HuH-7 (cell line): ENCODE data around the gene TMEM139.
"Not testable (repeated sequence)": the region's sequence is repeated elsewhere in the genome, so short reads cannot be mapped to it uniquely, and the experiment has no call there.

Experiments
- DNase-seq: peaks from one replicate; pipeline ENCODE4 v3.0.0; 2011; ENCODE audit warnings: low spot score

TMEM139 gene

DNA sequence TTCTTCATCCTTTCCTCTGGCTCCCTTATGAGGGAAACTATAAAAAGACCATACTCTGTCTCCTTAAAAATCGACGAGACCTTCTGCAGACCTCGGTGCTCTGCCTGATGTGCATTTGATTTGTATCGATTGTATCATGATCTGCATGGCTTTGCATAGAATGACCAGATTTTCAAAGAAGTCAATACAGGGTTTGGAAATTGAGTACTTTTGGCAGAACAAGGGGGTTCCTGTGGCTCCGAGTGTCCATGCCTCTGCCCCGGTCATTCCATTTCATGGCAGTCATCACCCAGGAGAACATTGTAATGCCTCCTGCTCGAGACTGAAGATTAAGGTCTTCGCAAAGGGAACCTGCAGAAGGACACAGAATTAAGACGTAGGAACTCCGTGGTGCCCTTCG is 4.1 kb downstream of the TMEM139 start:
- DNase-seq: no peak

DNA sequence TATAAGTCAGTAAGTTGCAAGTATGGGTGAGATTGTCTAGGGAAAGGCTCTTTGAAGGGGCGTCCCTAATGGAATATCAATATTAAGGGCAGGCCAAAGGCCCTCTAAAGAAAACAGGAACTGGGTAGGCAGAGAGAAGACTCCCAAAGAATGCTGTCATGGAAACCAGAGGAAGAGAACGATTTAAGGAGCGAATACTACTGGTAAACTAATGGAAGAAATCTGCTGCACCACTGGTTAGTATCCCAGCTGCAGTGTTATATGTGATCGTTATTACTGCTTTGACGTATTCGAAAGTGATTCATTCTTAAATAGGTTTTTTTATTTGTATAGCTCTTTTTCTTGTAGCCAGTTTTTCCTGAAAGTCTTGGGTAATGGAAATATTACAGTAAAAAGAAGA is 4.7 kb downstream of the TMEM139 start:
- DNase-seq: no peak

DNA sequence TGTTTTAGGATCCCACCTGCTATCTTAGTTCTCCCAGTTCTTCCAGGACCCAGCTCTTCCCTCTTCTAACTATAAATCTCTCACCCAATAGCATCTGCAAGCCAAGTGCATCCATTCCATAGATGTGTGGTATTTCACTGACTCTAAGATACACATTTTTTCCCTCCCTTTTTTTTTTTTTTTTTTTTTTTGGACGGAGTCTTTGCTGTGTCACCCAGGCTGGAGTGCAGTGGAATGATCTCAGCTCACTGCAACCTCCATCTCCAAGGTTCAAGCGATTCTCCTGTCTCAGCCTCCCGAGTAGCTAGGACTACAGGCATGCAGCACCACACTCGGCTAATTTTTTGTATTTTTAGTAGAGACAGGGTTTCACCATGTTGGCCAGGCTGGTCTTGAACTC is 5.1 kb downstream of the TMEM139 start:
- DNase-seq: not testable (repeated sequence)

DNA sequence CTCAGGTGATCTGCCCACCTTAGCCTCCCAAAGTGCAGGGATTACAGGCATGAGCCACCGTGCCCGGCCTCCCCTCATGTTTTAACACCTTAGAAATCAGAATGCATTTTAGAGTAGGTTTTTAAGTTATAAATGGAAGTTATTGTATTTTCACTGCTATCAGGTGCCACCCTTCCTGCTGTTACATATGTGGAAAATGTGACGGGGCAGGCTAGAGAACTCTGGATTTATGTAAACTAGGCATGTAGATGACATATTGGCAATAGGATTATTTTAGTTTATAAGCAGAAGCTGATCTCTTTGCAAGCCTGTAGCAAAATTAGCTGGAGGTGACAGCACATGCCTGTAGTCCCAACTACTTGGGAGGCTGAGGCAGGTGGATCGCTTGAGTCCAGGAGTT is 5.5 kb downstream of the TMEM139 start:
- no peak for DNase-seq

DNA sequence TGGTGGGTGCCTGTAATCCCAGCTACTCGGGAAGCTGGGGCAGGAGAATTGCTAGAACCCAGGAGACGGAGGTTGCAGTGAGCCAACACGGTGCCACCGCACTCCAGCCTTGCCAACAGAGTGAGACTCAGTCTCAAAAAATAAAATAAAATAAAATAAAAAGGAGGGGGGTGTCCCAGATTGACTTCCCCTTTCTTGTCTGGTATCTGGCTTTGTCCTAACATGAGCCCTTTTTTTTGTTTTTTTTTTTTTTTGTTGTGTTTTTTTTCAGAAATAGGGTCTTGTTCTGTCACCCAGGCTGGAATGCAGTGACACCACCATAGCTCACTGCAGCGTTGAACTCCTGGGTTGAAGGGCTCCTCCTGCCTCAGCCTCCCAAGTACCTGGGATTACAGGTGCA is 8.1 kb downstream of the TMEM139 start:
- DNase-seq: no peak

DNA sequence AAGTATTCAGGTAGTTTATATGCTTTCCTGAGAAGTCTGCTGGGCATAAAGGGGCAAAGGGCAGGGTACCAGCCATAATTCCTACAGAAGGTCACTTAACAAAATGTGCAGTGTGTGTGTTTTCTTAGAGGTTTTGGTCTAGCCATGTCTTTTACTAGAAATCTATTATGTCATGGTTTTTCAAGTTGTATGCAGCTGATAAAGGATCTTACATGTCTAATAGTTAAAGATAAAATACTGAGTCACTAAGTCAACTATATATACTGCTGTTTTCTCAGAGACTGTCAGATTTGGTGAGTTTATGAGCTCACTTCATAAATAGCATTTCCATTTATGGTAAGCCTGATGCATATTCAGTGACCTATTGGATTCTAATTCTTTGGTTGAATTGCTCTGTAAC is 11.1 kb downstream of the TMEM139 start:
- DNase-seq: no peak

DNA sequence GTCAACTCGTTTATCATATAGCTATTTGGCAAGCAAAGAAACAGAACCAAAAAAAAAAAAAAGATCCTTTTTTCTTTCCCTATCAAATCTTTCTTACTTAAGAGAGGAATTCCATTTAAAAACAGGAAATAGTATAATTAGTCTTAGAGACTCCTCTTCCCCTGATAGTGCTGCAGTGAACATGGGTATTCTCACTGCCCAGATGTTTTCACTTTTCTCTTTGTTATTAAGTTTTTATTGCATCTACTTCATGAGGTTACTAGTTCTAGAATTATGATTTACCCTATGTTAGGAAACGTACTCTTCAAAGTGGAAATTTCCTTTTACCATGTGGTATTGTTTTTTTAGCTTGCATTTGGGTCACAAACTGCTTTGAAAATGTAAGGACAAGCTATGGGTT is 11.9 kb downstream of the TMEM139 start:
- no peak for DNase-seq

DNA sequence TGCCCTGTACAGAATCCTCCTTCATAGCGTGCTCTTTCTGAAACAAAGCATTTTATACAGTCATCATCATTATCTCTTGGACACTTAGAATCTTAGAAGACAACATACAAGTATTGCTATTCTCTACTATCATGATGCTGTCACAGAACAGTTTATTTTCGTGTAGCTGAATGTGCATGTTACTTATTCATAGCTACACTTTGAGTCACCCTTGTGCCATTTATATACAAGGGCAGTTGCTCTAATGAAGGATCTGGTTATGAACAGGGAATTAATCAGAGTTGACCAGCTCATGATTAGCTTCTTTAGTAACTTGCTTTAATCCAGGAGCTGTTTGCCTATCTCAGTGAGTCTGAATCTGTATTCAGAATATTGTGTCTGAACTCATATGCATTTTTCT is 14.6 kb downstream of the TMEM139 start:
- no peak for DNase-seq

DNA sequence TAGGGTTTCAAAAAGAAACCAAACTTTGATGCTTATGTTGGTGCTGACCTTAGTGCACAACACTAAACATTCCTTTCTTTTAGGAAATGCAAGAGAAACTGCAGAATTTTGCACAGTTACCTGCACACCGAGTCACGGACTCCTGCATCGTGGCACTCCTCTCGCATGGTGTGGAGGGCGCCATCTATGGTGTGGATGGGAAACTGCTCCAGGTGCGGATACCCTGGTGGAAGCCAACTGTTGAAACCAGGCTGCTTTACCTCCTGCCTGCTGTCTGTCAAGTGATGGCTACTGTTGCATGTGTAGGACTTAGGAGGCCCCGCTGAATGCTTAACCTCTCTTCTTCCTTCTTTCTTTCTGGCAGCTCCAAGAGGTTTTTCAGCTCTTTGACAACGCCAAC is 15.1 kb downstream of the TMEM139 start:
- peak; percentile 75 for DNase-seq

DNA sequence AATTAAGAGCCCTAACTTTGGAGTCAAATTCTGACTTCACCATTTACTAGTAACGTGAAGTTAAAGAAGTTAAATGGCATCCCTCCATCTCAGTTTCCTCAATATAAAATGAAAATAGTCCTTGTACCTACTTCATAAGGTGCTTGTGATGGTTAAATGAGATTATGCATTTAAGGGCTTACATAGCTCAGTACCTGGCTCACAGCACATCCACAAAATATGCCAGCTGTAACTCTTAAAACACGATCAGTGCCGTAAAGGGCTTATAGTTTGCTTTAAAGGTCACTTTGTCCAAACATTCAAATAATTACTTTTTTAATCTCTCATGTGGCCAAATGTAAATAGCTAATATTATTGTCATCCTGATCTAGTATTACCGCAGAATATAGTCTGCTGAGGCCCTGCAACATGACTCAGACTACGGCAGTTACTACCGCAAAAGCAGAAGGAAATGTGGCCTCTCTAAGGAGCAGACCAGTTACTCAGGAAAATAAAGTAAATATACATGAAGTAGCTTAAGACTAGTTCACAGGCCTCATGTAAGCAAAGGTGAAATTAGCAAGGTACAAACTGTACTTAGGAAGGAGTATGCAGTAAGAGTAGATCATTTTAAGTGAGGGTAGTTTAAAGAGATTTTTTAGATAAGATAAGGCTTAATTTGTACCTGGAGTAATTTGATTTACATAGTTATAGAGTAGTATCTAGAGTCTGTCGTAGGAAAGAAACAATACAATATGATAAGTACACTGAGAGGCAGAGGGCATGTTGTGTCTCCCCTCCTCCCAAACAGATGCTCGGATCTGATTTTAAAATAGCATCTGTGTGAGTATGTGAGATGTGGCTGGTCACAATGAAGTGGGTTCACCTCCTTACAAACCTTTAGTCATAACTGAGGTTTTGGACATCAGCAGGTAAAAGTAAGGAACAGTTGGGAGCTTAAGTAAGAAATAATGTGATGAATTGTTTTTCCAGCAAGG is 16.5 kb downstream of the TMEM139 start:
- DNase-seq: no peak

DNA sequence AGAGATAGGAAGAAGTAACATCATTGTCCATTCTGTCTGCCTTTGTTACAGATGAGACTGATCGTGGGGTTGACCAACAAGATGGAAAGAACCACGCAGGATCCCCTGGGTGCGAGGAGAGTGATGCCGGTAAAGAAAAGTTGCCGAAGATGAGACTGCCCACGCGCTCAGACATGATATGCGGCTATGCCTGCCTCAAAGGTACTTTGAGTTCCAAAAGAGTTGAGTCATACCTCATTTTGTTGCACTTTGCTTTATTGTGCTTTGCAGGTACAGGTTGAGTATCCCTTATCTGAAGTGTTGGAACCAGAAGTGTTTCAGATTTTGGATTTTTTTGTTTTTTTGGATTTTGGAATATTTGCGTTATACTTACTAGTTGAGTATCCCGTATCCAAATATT is 19.0 kb downstream of the TMEM139 start:
- DNase-seq: no peak

DNA sequence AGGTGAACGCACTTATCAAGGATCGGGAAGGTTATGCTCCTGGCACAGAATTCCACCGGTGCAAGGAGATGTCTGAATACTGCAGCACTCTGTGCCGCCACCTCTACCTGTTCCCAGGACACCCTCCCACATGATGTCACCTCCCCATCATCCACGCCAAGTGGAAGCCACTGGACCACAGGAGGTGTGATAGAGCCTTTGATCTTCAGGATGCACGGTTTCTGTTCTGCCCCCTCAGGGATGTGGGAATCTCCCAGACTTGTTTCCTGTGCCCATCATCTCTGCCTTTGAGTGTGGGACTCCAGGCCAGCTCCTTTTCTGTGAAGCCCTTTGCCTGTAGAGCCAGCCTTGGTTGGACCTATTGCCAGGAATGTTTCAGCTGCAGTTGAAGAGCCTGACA is 20.2 kb downstream of the TMEM139 start:
- no peak for DNase-seq

DNA sequence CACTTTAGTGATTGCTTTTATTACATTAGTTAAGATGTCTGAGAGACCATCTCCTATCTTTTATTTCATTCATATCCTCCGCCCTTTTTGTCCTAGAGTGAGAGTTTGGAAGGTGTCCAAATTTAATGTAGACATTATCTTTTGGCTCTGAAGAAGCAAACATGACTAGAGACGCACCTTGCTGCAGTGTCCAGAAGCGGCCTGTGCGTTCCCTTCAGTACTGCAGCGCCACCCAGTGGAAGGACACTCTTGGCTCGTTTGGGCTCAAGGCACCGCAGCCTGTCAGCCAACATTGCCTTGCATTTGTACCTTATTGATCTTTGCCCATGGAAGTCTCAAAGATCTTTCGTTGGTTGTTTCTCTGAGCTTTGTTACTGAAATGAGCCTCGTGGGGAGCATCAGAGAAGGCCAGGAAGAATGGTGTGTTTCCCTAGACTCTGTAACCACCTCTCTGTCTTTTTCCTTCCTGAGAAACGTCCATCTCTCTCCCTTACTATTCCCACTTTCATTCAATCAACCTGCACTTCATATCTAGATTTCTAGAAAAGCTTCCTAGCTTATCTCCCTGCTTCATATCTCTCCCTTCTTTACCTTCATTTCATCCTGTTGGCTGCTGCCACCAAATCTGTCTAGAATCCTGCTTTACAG is 20.8 kb downstream of the TMEM139 start:
- peak; percentile 68 for DNase-seq

DNA sequence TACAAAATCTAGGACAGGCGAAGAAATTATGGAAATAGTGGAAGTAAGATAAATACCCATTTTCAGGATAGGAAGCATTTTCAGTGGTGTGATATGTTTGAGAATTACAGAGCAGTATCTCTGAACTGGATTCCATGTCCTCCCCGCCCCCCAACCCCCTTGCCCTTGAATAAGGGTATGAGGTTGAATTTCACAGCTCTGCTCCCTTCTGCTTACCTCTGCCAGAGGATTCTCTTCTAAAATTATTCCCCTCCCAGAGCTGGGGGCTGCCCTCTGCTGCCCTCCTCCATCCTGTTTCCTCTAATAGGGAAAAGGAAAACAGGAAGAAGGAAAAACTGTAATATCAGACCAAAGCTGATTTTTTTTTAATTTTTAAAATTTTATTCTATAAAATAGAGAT is 23.9 kb downstream of the TMEM139 start:
- DNase-seq: no peak

DNA sequence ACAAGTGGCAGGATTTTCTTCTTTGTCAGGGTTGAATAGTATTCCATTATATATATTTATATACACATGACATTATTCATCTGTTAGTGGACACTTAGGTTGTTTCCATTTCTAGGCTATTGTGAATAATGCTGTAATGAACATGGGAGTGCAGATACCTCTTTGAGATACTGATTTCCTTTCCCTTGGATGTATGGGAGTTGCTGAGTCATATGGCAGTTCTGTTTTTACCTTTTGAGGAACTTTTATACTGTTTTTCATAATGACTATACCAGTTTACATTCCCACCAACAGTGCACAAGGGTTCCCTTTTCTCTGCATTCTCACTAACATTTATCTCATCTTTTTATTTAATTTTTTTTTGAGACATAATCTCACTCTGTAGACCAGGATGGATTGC is 29.4 kb downstream of the TMEM139 start:
- DNase-seq: no peak

DNA sequence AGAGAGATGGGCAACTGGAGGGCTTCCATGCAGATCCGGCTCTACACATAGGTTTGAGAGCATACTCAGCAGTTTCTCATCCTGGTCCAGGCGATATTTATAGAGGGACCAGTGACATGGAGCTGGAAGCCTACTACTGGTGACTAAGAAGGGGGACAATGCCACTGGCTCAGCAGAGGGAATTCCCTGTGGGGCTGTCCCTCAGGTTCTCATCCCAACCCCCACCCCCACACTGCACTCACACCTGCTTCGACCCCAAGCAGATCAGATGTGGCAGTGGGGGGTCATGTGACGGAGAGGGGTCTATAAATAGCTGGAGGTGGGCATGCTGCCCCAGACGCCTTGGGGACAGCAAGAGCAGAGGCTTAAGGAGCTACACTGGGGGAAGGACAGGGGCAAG is 31.0 kb downstream of the TMEM139 start, which contains the start of gene CLCN1:
Gene CLCN1, plus strand, starts transcription at position 336 of the 400 bp plus-strand sequence. CDS start 102 bp downstream, outside the sequence.
- no peak for DNase-seq

DNA sequence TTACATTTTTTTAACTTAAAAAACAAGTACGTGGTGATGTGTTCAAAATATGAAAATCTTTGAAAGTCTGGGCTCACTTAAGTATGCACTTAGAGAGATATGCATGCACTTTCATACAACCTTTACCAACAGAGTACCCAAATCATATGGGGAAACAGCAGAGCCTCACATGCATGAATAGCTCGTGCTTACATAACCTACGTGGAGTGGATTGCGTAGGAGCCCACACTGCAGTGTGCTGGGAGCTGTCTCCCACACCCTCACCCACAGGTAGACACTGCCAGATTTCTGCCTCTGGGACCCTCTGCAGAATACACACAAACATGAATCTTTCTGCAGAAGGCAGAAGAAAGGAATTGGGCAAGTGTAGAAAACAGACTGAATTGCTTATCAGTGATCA is 31.7 kb downstream of the TMEM139 start:
- DNase-seq: no peak

DNA sequence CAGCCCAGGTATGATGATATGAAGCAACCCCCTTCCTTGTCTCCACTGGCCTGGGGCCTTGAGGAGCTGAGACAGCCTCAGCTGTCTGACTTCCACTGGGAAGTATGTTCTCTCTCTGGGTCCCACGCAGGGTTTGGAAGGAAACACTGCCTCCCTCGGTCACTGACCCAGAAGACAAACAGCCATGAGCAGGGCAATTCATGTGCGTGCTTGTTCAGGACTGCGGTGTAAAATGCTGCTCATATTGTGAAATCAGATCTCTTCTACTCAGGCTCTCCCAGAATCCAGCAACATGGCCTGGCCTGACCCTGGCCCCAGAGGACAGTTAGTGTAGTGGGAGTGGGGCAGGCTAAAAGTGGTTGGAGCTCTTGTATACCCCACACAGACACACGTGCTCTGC is 33.9 kb downstream of the TMEM139 start:
- DNase-seq: peak; percentile 79

DNA sequence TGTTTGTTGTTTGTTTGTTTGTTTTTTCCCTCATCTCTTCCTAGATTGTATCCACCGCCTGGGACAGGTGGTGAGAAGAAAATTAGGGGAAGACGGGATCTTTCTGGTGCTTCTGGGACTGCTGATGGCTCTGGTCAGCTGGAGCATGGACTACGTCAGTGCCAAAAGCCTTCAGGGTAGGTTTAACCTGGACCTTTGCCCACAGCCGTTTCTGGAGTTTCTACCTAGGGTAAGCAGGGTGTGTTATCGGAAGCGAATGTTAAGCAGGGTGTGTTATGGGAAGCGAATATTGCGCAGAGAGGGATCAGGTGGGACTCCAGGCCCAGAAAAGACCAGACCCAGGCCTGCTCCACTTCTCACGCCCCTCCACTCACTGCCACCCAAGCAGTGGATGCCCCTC is 35.9 kb downstream of the TMEM139 start:
- DNase-seq: no peak

DNA sequence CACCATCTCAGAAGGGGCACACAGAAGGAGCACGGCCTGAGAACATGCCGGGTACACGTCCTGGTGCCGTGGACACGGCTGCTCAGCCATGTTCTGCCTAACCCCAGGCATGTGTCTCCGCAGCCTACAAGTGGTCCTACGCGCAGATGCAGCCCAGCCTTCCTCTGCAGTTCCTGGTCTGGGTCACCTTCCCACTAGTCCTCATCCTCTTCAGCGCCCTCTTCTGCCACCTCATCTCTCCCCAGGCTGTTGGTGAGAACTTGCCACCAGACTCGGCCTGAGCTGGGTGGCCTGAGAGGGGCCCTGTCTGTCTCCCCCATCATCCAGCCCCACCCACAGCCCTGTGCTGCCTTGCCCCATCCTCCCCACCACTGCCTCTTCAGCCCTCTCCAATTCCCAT is 36.5 kb downstream of the TMEM139 start:
- DNase-seq: no peak

DNA sequence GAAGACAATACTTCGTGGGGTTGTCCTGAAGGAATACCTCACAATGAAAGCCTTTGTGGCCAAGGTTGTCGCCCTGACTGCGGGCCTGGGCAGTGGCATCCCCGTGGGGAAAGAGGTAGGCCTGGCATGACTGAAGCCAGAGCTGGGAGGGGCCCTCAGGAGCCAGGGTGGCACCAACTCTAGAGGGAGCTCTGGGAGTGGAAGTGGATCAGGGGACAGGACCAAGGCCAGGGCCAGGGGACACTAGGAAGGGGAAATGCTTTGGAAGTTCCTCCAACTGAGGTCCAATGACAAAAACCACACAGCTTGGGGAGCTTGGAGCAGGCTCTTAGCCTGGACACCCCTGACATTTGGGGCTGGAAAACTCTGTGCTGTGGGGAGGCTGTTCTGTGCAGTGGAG is 37.0 kb downstream of the TMEM139 start:
- DNase-seq: no peak

DNA sequence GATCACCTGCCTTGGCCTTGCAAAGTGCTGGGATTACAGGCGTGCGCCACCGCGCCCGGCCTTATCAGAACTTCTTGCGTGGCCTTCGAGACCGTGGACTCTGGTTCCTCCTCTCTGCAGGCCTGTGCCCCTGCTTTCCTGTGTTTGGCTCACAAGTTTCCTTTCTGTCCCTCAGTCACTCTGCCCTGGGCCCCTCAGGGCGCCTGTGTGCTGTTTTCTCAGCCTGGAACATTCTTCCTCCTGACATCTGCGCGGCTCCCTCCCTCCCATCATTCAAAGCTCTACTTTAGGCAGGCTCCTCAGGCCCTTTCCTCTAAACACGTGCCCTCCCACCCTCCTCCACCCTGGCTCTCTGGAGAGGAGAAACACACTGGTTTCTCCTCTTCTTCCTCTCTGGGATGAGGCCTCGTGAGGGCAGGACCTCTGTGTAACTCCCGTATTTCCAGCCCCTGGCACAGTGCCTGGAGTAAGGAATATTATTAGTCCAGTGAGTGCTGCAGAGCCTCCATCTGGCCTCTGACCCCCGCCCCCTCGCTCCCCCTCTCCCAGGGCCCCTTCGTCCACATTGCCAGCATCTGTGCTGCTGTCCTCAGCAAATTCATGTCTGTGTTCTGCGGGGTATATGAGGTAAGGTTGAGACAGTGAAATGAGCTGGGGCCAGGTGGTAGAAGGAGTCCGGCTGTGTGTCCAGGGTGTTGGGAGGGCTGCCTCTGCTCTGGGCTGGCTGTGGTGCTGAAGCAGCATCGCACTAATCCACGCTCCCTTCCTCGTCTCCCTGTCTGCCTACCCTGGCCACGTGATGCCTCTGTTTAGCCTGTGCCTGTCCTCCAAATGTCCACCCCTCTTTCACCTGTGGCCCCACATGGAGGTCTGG is 38.2 kb downstream of the TMEM139 start:
- no peak for DNase-seq
